Nephron (organoid): ENCODE results near the gene ZNF497.

Experiments used
- H3K27ac Mint-ChIP-seq, 3 experiments: 2 replicates each; pipeline ENCODE4 v1.8.0; 2020; ENCODE audit warnings: mixed read lengths in 3 of 3, mild to moderate bottlenecking in 2 of 3, moderate library complexity in 1 of 3
- H3K27me3 Mint-ChIP-seq: 2 replicates; pipeline ENCODE4 v1.8.0; 2021; ENCODE audit warnings: low read depth, mild to moderate bottlenecking, moderate library complexity, mixed read lengths
- H3K36me3 Mint-ChIP-seq: 2 replicates; pipeline ENCODE4 v1.8.0; 2020; ENCODE audit warnings: low read depth, mixed read lengths
- H3K4me1 Mint-ChIP-seq: 2 replicates; pipeline ENCODE4 v1.8.0; 2020; ENCODE audit warnings: mixed read lengths
- H3K4me3 Mint-ChIP-seq, 3 experiments: 2 replicates each; pipeline ENCODE4 v1.8.0; 2020; ENCODE audit warnings: mild to moderate bottlenecking in 3 of 3, mixed read lengths in 3 of 3, moderate library complexity in 2 of 3
- H3K9me3 Mint-ChIP-seq: 2 replicates; pipeline ENCODE4 v1.8.0; 2020; ENCODE audit warnings: mixed read lengths
- TF ChIP-seq, protein P1 (sequence below), 3 experiments: fragments of 200-600 bp; sonication (generic); IDR thresholded peaks; one replicate each; pipeline ENCODE4 v1.5.0; 2021; ENCODE audit warnings: antibody characterized with exemption in 3 of 3; ENCODE audit not compliant: unreplicated experiment in 3 of 3

Gene ZNF497

GRCh38 chr19:58326914-58327726, 35.4 kb downstream of the ZNF497 start, which contains the start of gene ZSCAN22:
Gene ZSCAN22 (plus strand): TSS chr19:58326994. CDS start chr19:58334803, 7,809 bp downstream.
- TF ChIP-seq, protein P1, sequence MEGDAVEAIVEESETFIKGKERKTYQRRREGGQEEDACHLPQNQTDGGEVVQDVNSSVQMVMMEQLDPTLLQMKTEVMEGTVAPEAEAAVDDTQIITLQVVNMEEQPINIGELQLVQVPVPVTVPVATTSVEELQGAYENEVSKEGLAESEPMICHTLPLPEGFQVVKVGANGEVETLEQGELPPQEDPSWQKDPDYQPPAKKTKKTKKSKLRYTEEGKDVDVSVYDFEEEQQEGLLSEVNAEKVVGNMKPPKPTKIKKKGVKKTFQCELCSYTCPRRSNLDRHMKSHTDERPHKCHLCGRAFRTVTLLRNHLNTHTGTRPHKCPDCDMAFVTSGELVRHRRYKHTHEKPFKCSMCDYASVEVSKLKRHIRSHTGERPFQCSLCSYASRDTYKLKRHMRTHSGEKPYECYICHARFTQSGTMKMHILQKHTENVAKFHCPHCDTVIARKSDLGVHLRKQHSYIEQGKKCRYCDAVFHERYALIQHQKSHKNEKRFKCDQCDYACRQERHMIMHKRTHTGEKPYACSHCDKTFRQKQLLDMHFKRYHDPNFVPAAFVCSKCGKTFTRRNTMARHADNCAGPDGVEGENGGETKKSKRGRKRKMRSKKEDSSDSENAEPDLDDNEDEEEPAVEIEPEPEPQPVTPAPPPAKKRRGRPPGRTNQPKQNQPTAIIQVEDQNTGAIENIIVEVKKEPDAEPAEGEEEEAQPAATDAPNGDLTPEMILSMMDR (IDR thresholded peaks at IDR 0.05; ENCODE audit: unreplicated experiment in 3 of 3) = no peak
- H3K4me1 Mint-ChIP-seq = peaks cover 9% of the 10 kb centered on the region
- H3K27me3 Mint-ChIP-seq = no peaks in the 10 kb centered on the region
- no peak within 1 kb of the TSS for H3K27ac Mint-ChIP-seq
- no peaks in the 10 kb centered on the region for H3K9me3 Mint-ChIP-seq
- H3K4me3 Mint-ChIP-seq = no peak within 1 kb of the TSS
- no peaks in the 10 kb centered on the region for H3K36me3 Mint-ChIP-seq

- H3K4me1 Mint-ChIP-seq = peaks cover 9% of the 10 kb centered on the region
- no peak overlapping the region for H3K4me3 Mint-ChIP-seq
- H3K36me3 Mint-ChIP-seq = no peaks in the 10 kb centered on the region
- TF ChIP-seq, protein P1 (IDR thresholded peaks at IDR 0.05; ENCODE audit: unreplicated experiment in 3 of 3) = no peak
- no peak overlapping the region for H3K27ac Mint-ChIP-seq
- no peaks in the 10 kb centered on the region for H3K9me3 Mint-ChIP-seq
- H3K27me3 Mint-ChIP-seq = no peaks in the 10 kb centered on the region
Measured at GRCh38 chr19:58326501-58326913, 36.0 kb downstream of the ZNF497 start.

GRCh38 chr19:58325311-58326022, 37.1 kb downstream of the ZNF497 start:
- Mint-ChIP-seq H3K27me3 (no peaks in the 10 kb centered on the region), H3K4me3 (no peak overlapping the region), H3K27ac (no peak overlapping the region), H3K4me1 (peaks cover 4% of the 10 kb centered on the region), H3K36me3 (no peaks in the 10 kb centered on the region), H3K9me3 (no peaks in the 10 kb centered on the region)
- TF ChIP-seq, protein P1 (IDR thresholded peaks at IDR 0.05; ENCODE audit: unreplicated experiment in 3 of 3) = no peak

GRCh38 chr19:58319241-58319640, 43.3 kb downstream of the ZNF497 start:
- TF ChIP-seq, protein P1 (IDR thresholded peaks at IDR 0.05; ENCODE audit: unreplicated experiment in 3 of 3) = no peak
- H3K9me3 Mint-ChIP-seq = peaks cover 3% of the 10 kb centered on the region
- H3K27ac Mint-ChIP-seq = no peak overlapping the region
- no peaks in the 10 kb centered on the region for H3K4me1 Mint-ChIP-seq
- no peaks in the 10 kb centered on the region for H3K27me3 Mint-ChIP-seq
- no peak overlapping the region for H3K4me3 Mint-ChIP-seq
- peaks cover 21% of the 10 kb centered on the region for H3K36me3 Mint-ChIP-seq

- Mint-ChIP-seq H3K4me1 (no peaks in the 10 kb centered on the region), H3K4me3 (no peak overlapping the region), H3K9me3 (peaks cover 3% of the 10 kb centered on the region), H3K27ac (no peak overlapping the region), H3K36me3 (peaks cover 30% of the 10 kb centered on the region), H3K27me3 (no peaks in the 10 kb centered on the region)
- TF ChIP-seq, protein P1 (IDR thresholded peaks at IDR 0.05; ENCODE audit: unreplicated experiment in 3 of 3) = no peak
Measured at GRCh38 chr19:58318297-58318696, 44.3 kb downstream of the ZNF497 start.
